ENCODE data around the gene CTIF. TPM values are rescaled to one million over a fixed set of nuclear protein-coding genes. Genes with fewer than 3 reads are reported as not detected.
"Not testable (repeated sequence)": the region's sequence is repeated elsewhere in the genome, so short reads cannot be mapped to it uniquely, and the experiment has no call there.

CTIF gene
- total and polyA plus RNA-seq, 2 experiments from 2014 or later, result 22.1 to 27.9 TPM

- no peak overlapping the region for H2AFZ ChIP-seq
- no peaks in the 10 kb centered on the region for H3K9me3 ChIP-seq (ENCODE audit: low read depth)
- no peak for DNase-seq (ENCODE audit: low spot score)
- H3K4me3 ChIP-seq, result no peak overlapping the region
- no peaks in the 10 kb centered on the region for H3K9me2 ChIP-seq (replicated peaks; ENCODE audit: insufficient read depth)
- no peaks in the 10 kb centered on the region for H4K20me1 ChIP-seq (ENCODE audit: insufficient read depth, poor library complexity, severe bottlenecking)
- no peaks in the 10 kb centered on the region for H3K36me3 ChIP-seq (replicated peaks; ENCODE audit: insufficient read depth, low read depth)
- peaks cover 3% of the 10 kb centered on the region for H3K4me1 ChIP-seq (ENCODE audit: insufficient read depth)
- H3K27me3 ChIP-seq, result no peaks in the 10 kb centered on the region
- no peak overlapping the region for H3K4me2 ChIP-seq
- no peak for TF ChIP-seq EZH2 (IDR thresholded peaks at IDR 0.05; ENCODE audit: borderline replicate concordance)
- TF ChIP-seq EZH2phosphoT487 (IDR thresholded peaks at IDR 0.05; ENCODE audit: low read depth, severe bottlenecking, unreplicated experiment), result no peak
- no peak for TF ChIP-seq CTCF (IDR thresholded peaks at IDR 0.05; ENCODE audit: poor library complexity)
- 90% methylated on average over 1 of the region's 1 CpG for WGBS (ENCODE audit: low lambda C conversion rate, missing lambda C conversion rate)
- H3K79me2 ChIP-seq, result no peaks in the 10 kb centered on the region
- H3K27ac ChIP-seq, result no peak overlapping the region
Observed at GRCh38 chr18:48808476-48808875, 269.6 kb downstream of the CTIF start.

GRCh38 chr18:48809365-48809764, 270.5 kb downstream of the CTIF start:
- Histone ChIP-seq H3K4me1 (ENCODE audit: insufficient read depth) (peaks cover 3% of the 10 kb centered on the region), H3K27ac (no peak overlapping the region), H3K4me2 (no peak overlapping the region), H3K79me2 (no peaks in the 10 kb centered on the region), H3K9me3 (ENCODE audit: low read depth) (no peaks in the 10 kb centered on the region), H2AFZ (no peak overlapping the region), H3K9me2 (replicated peaks; ENCODE audit: insufficient read depth) (no peaks in the 10 kb centered on the region), H4K20me1 (ENCODE audit: insufficient read depth, poor library complexity, severe bottlenecking) (no peaks in the 10 kb centered on the region), H3K36me3 (replicated peaks; ENCODE audit: insufficient read depth, low read depth) (no peaks in the 10 kb centered on the region), H3K4me3 (no peak overlapping the region), H3K27me3 (no peaks in the 10 kb centered on the region)
- no peak for DNase-seq (ENCODE audit: low spot score)
- TF ChIP-seq CTCF (IDR thresholded peaks at IDR 0.05; ENCODE audit: poor library complexity), result no peak
- no peak for TF ChIP-seq EZH2 (IDR thresholded peaks at IDR 0.05; ENCODE audit: borderline replicate concordance)
- TF ChIP-seq EZH2phosphoT487 (IDR thresholded peaks at IDR 0.05; ENCODE audit: low read depth, severe bottlenecking, unreplicated experiment), result no peak
- 95% methylated on average over 1 of the region's 1 CpG for WGBS (ENCODE audit: low lambda C conversion rate, missing lambda C conversion rate)

GRCh38 chr18:48810805-48811204, 272.0 kb downstream of the CTIF start:
- DNase-seq (ENCODE audit: low spot score), result no peak
- no peaks in the 10 kb centered on the region for H3K79me2 ChIP-seq
- H3K36me3 ChIP-seq (replicated peaks; ENCODE audit: insufficient read depth, low read depth), result no peaks in the 10 kb centered on the region
- TF ChIP-seq CTCF (IDR thresholded peaks at IDR 0.05; ENCODE audit: poor library complexity) (no peak), EZH2phosphoT487 (IDR thresholded peaks at IDR 0.05; ENCODE audit: low read depth, severe bottlenecking, unreplicated experiment) (no peak), EZH2 (IDR thresholded peaks at IDR 0.05; ENCODE audit: borderline replicate concordance) (no peak)
- H4K20me1 ChIP-seq (ENCODE audit: insufficient read depth, poor library complexity, severe bottlenecking), result no peaks in the 10 kb centered on the region
- H3K9me2 ChIP-seq (replicated peaks; ENCODE audit: insufficient read depth), result no peaks in the 10 kb centered on the region
- no peak overlapping the region for H2AFZ ChIP-seq
- H3K27ac ChIP-seq, result no peak overlapping the region
- H3K27me3 ChIP-seq, result no peaks in the 10 kb centered on the region
- peaks cover 3% of the 10 kb centered on the region for H3K4me1 ChIP-seq (ENCODE audit: insufficient read depth)
- no peak overlapping the region for H3K4me2 ChIP-seq
- no peak overlapping the region for H3K4me3 ChIP-seq
- no peaks in the 10 kb centered on the region for H3K9me3 ChIP-seq (ENCODE audit: low read depth)

GRCh38 chr18:48811401-48811800, 272.6 kb downstream of the CTIF start:
- Histone ChIP-seq H3K4me2 (no peak overlapping the region), H3K36me3 (replicated peaks; ENCODE audit: insufficient read depth, low read depth) (no peaks in the 10 kb centered on the region), H3K79me2 (no peaks in the 10 kb centered on the region), H3K9me3 (ENCODE audit: low read depth) (no peaks in the 10 kb centered on the region), H3K9me2 (replicated peaks; ENCODE audit: insufficient read depth) (no peaks in the 10 kb centered on the region), H3K27ac (no peak overlapping the region), H3K27me3 (no peaks in the 10 kb centered on the region), H4K20me1 (ENCODE audit: insufficient read depth, poor library complexity, severe bottlenecking) (no peaks in the 10 kb centered on the region), H3K4me1 (ENCODE audit: insufficient read depth) (peaks cover 3% of the 10 kb centered on the region), H2AFZ (no peak overlapping the region), H3K4me3 (no peak overlapping the region)
- TF ChIP-seq EZH2phosphoT487 (IDR thresholded peaks at IDR 0.05; ENCODE audit: low read depth, severe bottlenecking, unreplicated experiment), result no peak
- TF ChIP-seq CTCF (IDR thresholded peaks at IDR 0.05; ENCODE audit: poor library complexity), result no peak
- TF ChIP-seq EZH2 (IDR thresholded peaks at IDR 0.05; ENCODE audit: borderline replicate concordance), result no peak
- DNase-seq (ENCODE audit: low spot score), result no peak
- 94% methylated on average over 3 of the region's 3 CpGs for WGBS (ENCODE audit: low lambda C conversion rate, missing lambda C conversion rate)

- DNase-seq (ENCODE audit: low spot score); H3K4me1 ChIP-seq (ENCODE audit: insufficient read depth); H3K4me2 ChIP-seq; H3K27me3 ChIP-seq; H4K20me1 ChIP-seq (ENCODE audit: insufficient read depth, poor library complexity, severe bottlenecking); H3K9me3 ChIP-seq (ENCODE audit: low read depth); H3K4me3 ChIP-seq; H3K9me2 ChIP-seq (replicated peaks; ENCODE audit: insufficient read depth); H3K79me2 ChIP-seq; H3K27ac ChIP-seq; H3K36me3 ChIP-seq (replicated peaks; ENCODE audit: insufficient read depth, low read depth); H2AFZ ChIP-seq: not testable (repeated sequence)
- 88% methylated on average over 12 of the region's 12 CpGs for WGBS (ENCODE audit: low lambda C conversion rate, missing lambda C conversion rate)
Observed at GRCh38 chr18:48811977-48812451, 273.2 kb downstream of the CTIF start.

All from hepatocyte (in vitro differentiated cells).